GM18511 (cell line): Measurements from ENCODE around the gene ABTB2.

Experiments used
- ATAC-seq: cut with Tn5 transposase; IDR thresholded peaks from one replicate; pipeline ENCODE4 v1.9.1; 2021; ENCODE audit warnings: mild to moderate bottlenecking, moderate library complexity; ENCODE audit not compliant: unreplicated experiment

The ABTB2 gene

GRCh38 chr11:34296412-34296811 lies 61.4 kb downstream of the ABTB2 start:
- ATAC-seq = no peak

- no peak for ATAC-seq
Measured at GRCh38 chr11:34292546-34292945, 65.3 kb downstream of the ABTB2 start.

- no peak for ATAC-seq
Measured at GRCh38 chr11:34292111-34292510, 65.7 kb downstream of the ABTB2 start.

GRCh38 chr11:34290926-34291325 lies 66.9 kb downstream of the ABTB2 start:
- ATAC-seq = no peak

- no peak for ATAC-seq
Measured at GRCh38 chr11:34288492-34288891, 69.3 kb downstream of the ABTB2 start.

- ATAC-seq = no peak
Measured at GRCh38 chr11:34284811-34285481, 72.9 kb downstream of the ABTB2 start.

GRCh38 chr11:34284156-34284555 lies 73.7 kb downstream of the ABTB2 start:
- ATAC-seq = no peak

GRCh38 chr11:34280945-34281872 lies 76.6 kb downstream of the ABTB2 start:
- ATAC-seq = no peak

- ATAC-seq = peak; percentile 90
Measured at GRCh38 chr11:34278693-34279297, 79.0 kb downstream of the ABTB2 start.

GRCh38 chr11:34278175-34278574 lies 79.6 kb downstream of the ABTB2 start:
- no peak for ATAC-seq

GRCh38 chr11:34277171-34277570 lies 80.6 kb downstream of the ABTB2 start:
- no peak for ATAC-seq

GRCh38 chr11:34276352-34276864 lies 81.4 kb downstream of the ABTB2 start:
- ATAC-seq = no peak

- no peak for ATAC-seq
Measured at GRCh38 chr11:34275486-34275885, 82.3 kb downstream of the ABTB2 start.

GRCh38 chr11:34274712-34275398 lies 83.0 kb downstream of the ABTB2 start:
- ATAC-seq = no peak

- no peak for ATAC-seq
Measured at GRCh38 chr11:34273099-34273498, 84.7 kb downstream of the ABTB2 start.

- no peak for ATAC-seq
Measured at GRCh38 chr11:34271727-34272126, 86.1 kb downstream of the ABTB2 start.

- ATAC-seq = no peak
Measured at GRCh38 chr11:34270711-34271110, 87.1 kb downstream of the ABTB2 start.

- ATAC-seq = no peak
Measured at GRCh38 chr11:34269694-34270245, 88.0 kb downstream of the ABTB2 start.

GRCh38 chr11:34268906-34269430 lies 88.8 kb downstream of the ABTB2 start:
- no peak for ATAC-seq

- no peak for ATAC-seq
Measured at GRCh38 chr11:34267417-34267816, 90.4 kb downstream of the ABTB2 start.
